ENCODE results near the gene HSD17B12. TPM values are rescaled to one million over a fixed set of nuclear protein-coding genes. Genes with fewer than 3 reads are reported as not detected.

HSD17B12 gene
- total and polyA plus RNA-seq, 2 of the 4 experiments (the other 2 are of a cell fraction): 38.0 to 44.6 TPM

- dilution Hi-C loops (cut with HindIII; ENCODE audit: low sequenced_read_pairs, unreplicated experiment): no loop called here
- no peak overlapping the region for H3K18ac ChIP-seq (ENCODE audit: low read depth, low read length)
- H3K27me3 ChIP-seq (ENCODE audit: control insufficient read depth, insufficient read depth, low read length): peaks cover 3% of the 10 kb centered on the region
- WGBS, 2 experiments (ENCODE audit: extremely low coverage in 2 of 2, insufficient read length in 1 of 2): no CpG with 5 or more reads among the region's 3 CpGs
- H3K9me1 ChIP-seq (ENCODE audit: insufficient read depth, low read length): no peaks in the 10 kb centered on the region
- ATAC-seq (ENCODE audit: low read depth): no peak
- H3K14ac ChIP-seq (replicated peaks; ENCODE audit: low read depth, low read length): no peak overlapping the region
- ChIA-PET POLR2A (ENCODE audit: unreplicated experiment) (no interaction called here), CTCF (no interaction called here)
- H2BK20ac ChIP-seq (ENCODE audit: low read depth, low read length): no peak overlapping the region
- BruUV-seq (replicated peaks): no TSS peak
- H4K91ac ChIP-seq (ENCODE audit: insufficient read depth, low read depth, low read length): no peak overlapping the region
- no peak overlapping the region for H3K56ac ChIP-seq (ENCODE audit: extremely low read depth, insufficient read depth, low read length)
- no peak overlapping the region for H2AFZ ChIP-seq (replicated peaks; ENCODE audit: low read length, poor library complexity)
- H4K20me1 ChIP-seq (ENCODE audit: insufficient read depth, low read length): no peaks in the 10 kb centered on the region
- H2BK5ac ChIP-seq (ENCODE audit: low read depth, low read length, poor library complexity, severe bottlenecking): no peak overlapping the region
- no peaks in the 10 kb centered on the region for H3K79me1 ChIP-seq (ENCODE audit: low read depth in 1 of 2, low read length in 2 of 2)
- no peak overlapping the region for H3K4me2 ChIP-seq (ENCODE audit: low read depth, low read length)
- intact Hi-C loops (cut with micrococcal nuclease): no loop called here
- no peak overlapping the region for H3K4ac ChIP-seq (ENCODE audit: low read depth, low read length)
- no peak overlapping the region for H3K23ac ChIP-seq (ENCODE audit: low read depth, low read length)
- H3K4me3 ChIP-seq (ENCODE audit: insufficient read depth, low read depth, low read length): no peak overlapping the region
- no peaks in the 10 kb centered on the region for H3K4me1 ChIP-seq (ENCODE audit: control insufficient read depth, insufficient read depth, low read length)
- H2BK120ac ChIP-seq (ENCODE audit: low read depth, low read length): no peak overlapping the region
- no peak overlapping the region for H4K8ac ChIP-seq (ENCODE audit: low read depth in 2 of 2, low read length in 2 of 2)
- no peaks in the 10 kb centered on the region for H3K36me3 ChIP-seq (ENCODE audit: control insufficient read depth, insufficient read depth, low read length)
- no peak overlapping the region for H2AK5ac ChIP-seq (ENCODE audit: low read depth, low read length)
- H3K9ac ChIP-seq (ENCODE audit: low read depth, low read length): no peak overlapping the region
- H2AK9ac ChIP-seq (replicated peaks; ENCODE audit: low read depth, low read length, poor library complexity): no peak overlapping the region
- H3K9me3 ChIP-seq (ENCODE audit: control insufficient read depth, insufficient read depth, low read length): no peaks in the 10 kb centered on the region
- H3K27ac ChIP-seq (ENCODE audit: insufficient read depth, low read length): no peak overlapping the region
- H4K5ac ChIP-seq (ENCODE audit: low read depth, low read length): no peak overlapping the region
- no peak overlapping the region for H2BK15ac ChIP-seq (ENCODE audit: low read depth, low read length)
- DNase-seq: no peak
- TF ChIP-seq RCOR1 (IDR thresholded peaks at IDR 0.05; ENCODE audit: insufficient replicate concordance, low read length) (no peak), ELK1 (IDR thresholded peaks at IDR 0.05; ENCODE audit: borderline replicate concordance, low read depth, low read length) (no peak), RFX5 (IDR thresholded peaks at IDR 0.05; ENCODE audit: low read depth, low read length) (no peak), MXI1 (IDR thresholded peaks at IDR 0.05; ENCODE audit: borderline replicate concordance, low read depth, low read length) (no peak), MAFK (IDR thresholded peaks at IDR 0.05; ENCODE audit: low read depth, low read length) (no peak), POLR2A (IDR thresholded peaks at IDR 0.05; ENCODE audit: low read depth, low read length) (no peak), NFE2L2 (IDR thresholded peaks at IDR 0.05; ENCODE audit: low read depth, low read length) (no peak), CEBPB (IDR thresholded peaks at IDR 0.05; ENCODE audit: low read depth, low read length) (no peak), BHLHE40 (IDR thresholded peaks at IDR 0.05; ENCODE audit: low read depth, low read length) (no peak), SMC3 (IDR thresholded peaks at IDR 0.05; ENCODE audit: low read depth, low read length) (no peak), RAD21 (IDR thresholded peaks at IDR 0.05; ENCODE audit: low read length) (no peak), MAZ (IDR thresholded peaks at IDR 0.05; ENCODE audit: borderline replicate concordance, low read depth, low read length) (no peak), FOS (IDR thresholded peaks at IDR 0.05; ENCODE audit: low read depth, low read length) (no peak), CHD1 (IDR thresholded peaks at IDR 0.05; ENCODE audit: low read depth, low read length) (no peak)
- TF ChIP-seq, protein P1, sequence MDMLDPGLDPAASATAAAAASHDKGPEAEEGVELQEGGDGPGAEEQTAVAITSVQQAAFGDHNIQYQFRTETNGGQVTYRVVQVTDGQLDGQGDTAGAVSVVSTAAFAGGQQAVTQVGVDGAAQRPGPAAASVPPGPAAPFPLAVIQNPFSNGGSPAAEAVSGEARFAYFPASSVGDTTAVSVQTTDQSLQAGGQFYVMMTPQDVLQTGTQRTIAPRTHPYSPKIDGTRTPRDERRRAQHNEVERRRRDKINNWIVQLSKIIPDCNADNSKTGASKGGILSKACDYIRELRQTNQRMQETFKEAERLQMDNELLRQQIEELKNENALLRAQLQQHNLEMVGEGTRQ (IDR thresholded peaks at IDR 0.05; ENCODE audit: low read depth, low read length): no peak
- TF ChIP-seq, protein P2, sequence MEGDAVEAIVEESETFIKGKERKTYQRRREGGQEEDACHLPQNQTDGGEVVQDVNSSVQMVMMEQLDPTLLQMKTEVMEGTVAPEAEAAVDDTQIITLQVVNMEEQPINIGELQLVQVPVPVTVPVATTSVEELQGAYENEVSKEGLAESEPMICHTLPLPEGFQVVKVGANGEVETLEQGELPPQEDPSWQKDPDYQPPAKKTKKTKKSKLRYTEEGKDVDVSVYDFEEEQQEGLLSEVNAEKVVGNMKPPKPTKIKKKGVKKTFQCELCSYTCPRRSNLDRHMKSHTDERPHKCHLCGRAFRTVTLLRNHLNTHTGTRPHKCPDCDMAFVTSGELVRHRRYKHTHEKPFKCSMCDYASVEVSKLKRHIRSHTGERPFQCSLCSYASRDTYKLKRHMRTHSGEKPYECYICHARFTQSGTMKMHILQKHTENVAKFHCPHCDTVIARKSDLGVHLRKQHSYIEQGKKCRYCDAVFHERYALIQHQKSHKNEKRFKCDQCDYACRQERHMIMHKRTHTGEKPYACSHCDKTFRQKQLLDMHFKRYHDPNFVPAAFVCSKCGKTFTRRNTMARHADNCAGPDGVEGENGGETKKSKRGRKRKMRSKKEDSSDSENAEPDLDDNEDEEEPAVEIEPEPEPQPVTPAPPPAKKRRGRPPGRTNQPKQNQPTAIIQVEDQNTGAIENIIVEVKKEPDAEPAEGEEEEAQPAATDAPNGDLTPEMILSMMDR (conservative IDR thresholded peaks at IDR 0.05; ENCODE audit: low read depth, low read length): no peak
- in situ Hi-C loops (cut with MboI; ENCODE audit: low sequenced_read_pairs): no loop called here
Measured at GRCh38 chr11:43674560-43674959, 6.0 kb upstream of the HSD17B12 start.

Data from IMR-90 (cell line).